Osteoblast (primary cell): ENCODE measurements around the gene TSPAN10. TPM values are rescaled to one million over a fixed set of nuclear protein-coding genes. Genes with fewer than 3 reads are reported as not detected.

Source experiments
- DNase-seq: peaks from one replicate; pipeline ENCODE4 v3.0.0; 2011; ENCODE audit warnings: low spot score, mixed read lengths; ENCODE audit not compliant: insufficient read length; ENCODE audit errors: missing footprints
- H2AFZ ChIP-seq: 2 replicates; pipeline ENCODE4 v1.6.0; 2011; ENCODE audit warnings: mild to moderate bottlenecking, low read length
- H3K27ac ChIP-seq: 2 replicates; pipeline ENCODE4 v1.5.1; 2011; ENCODE audit warnings: mild to moderate bottlenecking, low read depth, low read length, moderate library complexity
- H3K27me3 ChIP-seq: 2 replicates; pipeline ENCODE4 v1.6.0; 2012; ENCODE audit warnings: mild to moderate bottlenecking, control low read depth, inconsistent platforms, low read length, moderate library complexity; ENCODE audit not compliant: insufficient read depth
- H3K36me3 ChIP-seq: 2 replicates; pipeline ENCODE4 v1.5.1; 2011; ENCODE audit warnings: mild to moderate bottlenecking, low read length, control low read depth, moderate library complexity; ENCODE audit not compliant: insufficient read depth
- H3K4me1 ChIP-seq: 2 replicates; pipeline ENCODE4 v1.5.1; 2011; ENCODE audit warnings: mild to moderate bottlenecking, low read length, control low read depth, moderate library complexity; ENCODE audit not compliant: insufficient read depth
- H3K4me2 ChIP-seq: 2 replicates; pipeline ENCODE4 v1.6.0; 2011; ENCODE audit warnings: mild to moderate bottlenecking, low read length; ENCODE audit not compliant: insufficient read depth
- H3K4me3 ChIP-seq: fragments of 200-600 bp; sonication (generic); 3 replicates; pipeline ENCODE4 v1.5.1; 2012; ENCODE audit warnings: mild to moderate bottlenecking, low read length, inconsistent platforms; ENCODE audit not compliant: insufficient read depth
- H3K79me2 ChIP-seq: 2 replicates; pipeline ENCODE4 v1.6.0; 2012; ENCODE audit warnings: mild to moderate bottlenecking, low read length, control low read depth, inconsistent platforms; ENCODE audit not compliant: insufficient read depth
- H3K9me3 ChIP-seq: 2 replicates; pipeline ENCODE4 v1.5.1; 2011; ENCODE audit warnings: low read depth, low read length, control low read depth
- H4K20me1 ChIP-seq: 2 replicates; pipeline ENCODE4 v1.6.0; 2012; ENCODE audit warnings: mild to moderate bottlenecking, low read length, control low read depth; ENCODE audit not compliant: insufficient read depth
- total RNA-seq: library from RNA; depleted of rRNA; stranded (reverse); fragments of >200 nt; gene quantifications from 2 replicates; pipeline ENCODE4 v1.2.3, GENCODE V29; 2012
- TF ChIP-seq, protein P1 (sequence below): IDR thresholded peaks from 2 replicates; pipeline ENCODE4 v1.5.1; 2011; ENCODE audit warnings: mild to moderate bottlenecking, low read depth, low read length, moderate library complexity; ENCODE audit errors: extremely low read depth

TSPAN10 gene
- total RNA-seq, 1 donor = 2.9 TPM

DNA sequence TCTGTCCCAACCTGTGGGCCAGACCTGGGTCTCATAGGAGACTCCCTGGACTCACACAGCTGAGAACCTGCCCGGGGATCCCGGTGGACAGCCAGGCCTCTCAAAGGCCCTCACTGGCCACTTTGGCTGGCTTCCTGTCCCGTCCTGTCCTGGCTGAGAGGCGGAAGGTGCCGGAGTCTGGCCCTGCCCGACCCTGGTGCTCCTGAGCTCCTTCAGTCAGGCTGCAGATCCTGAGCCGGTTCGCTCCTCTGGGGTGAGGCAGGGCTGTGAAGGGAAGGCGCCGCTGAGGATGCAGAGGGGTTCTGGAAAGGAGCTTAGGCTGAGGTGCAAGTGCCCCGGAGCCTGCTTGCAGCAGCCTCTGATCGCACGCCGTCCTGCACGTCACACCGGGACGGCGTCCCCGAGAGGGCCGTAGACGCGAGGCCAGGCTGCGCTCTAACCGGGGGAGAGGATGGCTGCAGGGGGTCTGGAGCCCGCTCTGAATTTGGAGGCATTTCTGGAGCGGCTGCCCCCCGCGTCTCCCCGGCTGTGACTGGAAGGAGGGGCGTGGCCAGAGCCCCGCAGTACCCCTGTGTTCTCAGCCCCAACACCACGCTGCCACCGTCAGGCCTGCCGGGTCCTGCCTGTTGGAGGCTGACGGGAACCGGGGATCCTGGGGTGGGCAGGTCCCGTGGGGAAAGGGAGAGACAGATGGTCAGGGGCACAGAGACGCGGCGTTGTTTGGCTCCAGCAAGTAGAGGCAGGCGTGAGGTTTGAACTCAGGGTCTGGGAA lies 51.0 kb downstream of the TSPAN10 start:
- H4K20me1 ChIP-seq = peaks cover 72% of the 10 kb centered on the region
- TF ChIP-seq, protein P1, sequence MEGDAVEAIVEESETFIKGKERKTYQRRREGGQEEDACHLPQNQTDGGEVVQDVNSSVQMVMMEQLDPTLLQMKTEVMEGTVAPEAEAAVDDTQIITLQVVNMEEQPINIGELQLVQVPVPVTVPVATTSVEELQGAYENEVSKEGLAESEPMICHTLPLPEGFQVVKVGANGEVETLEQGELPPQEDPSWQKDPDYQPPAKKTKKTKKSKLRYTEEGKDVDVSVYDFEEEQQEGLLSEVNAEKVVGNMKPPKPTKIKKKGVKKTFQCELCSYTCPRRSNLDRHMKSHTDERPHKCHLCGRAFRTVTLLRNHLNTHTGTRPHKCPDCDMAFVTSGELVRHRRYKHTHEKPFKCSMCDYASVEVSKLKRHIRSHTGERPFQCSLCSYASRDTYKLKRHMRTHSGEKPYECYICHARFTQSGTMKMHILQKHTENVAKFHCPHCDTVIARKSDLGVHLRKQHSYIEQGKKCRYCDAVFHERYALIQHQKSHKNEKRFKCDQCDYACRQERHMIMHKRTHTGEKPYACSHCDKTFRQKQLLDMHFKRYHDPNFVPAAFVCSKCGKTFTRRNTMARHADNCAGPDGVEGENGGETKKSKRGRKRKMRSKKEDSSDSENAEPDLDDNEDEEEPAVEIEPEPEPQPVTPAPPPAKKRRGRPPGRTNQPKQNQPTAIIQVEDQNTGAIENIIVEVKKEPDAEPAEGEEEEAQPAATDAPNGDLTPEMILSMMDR = no peak
- no peak overlapping the region for H3K27ac ChIP-seq
- H3K36me3 ChIP-seq = peaks cover 74% of the 10 kb centered on the region
- peaks cover 14% of the 10 kb centered on the region for H3K4me1 ChIP-seq
- no peak overlapping the region for H3K4me2 ChIP-seq
- peak; percentile 81 for DNase-seq
- H3K79me2 ChIP-seq = peaks cover 93% of the 10 kb centered on the region
- H3K27me3 ChIP-seq = no peaks in the 10 kb centered on the region
- no peaks in the 10 kb centered on the region for H3K9me3 ChIP-seq
- no peak overlapping the region for H2AFZ ChIP-seq
- H3K4me3 ChIP-seq = no peak overlapping the region

DNA sequence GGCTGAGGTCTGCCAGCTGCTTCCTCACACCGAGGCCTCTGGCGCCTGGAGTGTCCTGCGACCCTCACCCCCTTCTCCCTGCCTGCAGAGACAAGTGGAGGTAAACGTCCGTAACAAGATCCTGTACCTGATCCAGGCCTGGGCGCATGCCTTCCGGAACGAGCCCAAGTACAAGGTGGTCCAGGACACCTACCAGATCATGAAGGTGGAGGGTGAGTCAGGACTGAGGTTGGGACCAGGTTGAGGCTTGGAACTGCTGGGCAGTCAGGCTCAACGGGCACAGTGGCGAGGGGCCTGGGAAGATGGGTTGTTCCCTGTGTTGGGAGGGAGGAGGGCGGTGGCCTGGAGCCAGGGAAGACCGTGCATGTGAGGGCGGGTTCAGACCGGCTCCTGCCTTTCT lies 51.6 kb downstream of the TSPAN10 start:
- peaks cover 79% of the 10 kb centered on the region for H3K36me3 ChIP-seq
- peaks cover 75% of the 10 kb centered on the region for H4K20me1 ChIP-seq

DNA sequence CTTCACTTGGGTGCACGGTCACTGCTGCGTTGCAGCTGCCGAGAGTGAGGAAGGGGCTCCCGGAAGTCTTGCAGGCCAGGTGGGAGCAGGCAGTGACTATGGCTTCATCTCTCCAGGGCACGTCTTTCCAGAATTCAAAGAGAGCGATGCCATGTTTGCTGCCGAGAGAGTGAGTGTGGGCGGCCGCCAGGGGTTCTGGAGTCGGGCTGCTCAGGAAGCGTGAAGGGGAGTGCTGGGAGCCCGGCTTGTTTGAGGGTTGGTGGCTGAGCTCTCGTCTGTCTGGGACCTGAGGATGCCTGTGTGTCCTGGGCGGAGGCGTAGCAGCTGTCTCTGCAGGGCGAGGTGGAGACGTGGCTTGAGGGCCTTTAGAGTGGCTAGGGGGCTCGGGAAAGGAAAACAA lies 53.1 kb downstream of the TSPAN10 start:
- Histone ChIP-seq H3K36me3 (peaks cover 91% of the 10 kb centered on the region), H3K79me2 (peaks cover 92% of the 10 kb centered on the region)

More for the DNA sequence above, 51.6 kb downstream of the TSPAN10 start:
- no peak for DNase-seq
- peaks cover 93% of the 10 kb centered on the region for H3K79me2 ChIP-seq
- H3K4me1 ChIP-seq = peaks cover 14% of the 10 kb centered on the region
- no peak overlapping the region for H3K4me3 ChIP-seq
- H3K27ac ChIP-seq = no peak overlapping the region
- no peaks in the 10 kb centered on the region for H3K27me3 ChIP-seq
- H2AFZ ChIP-seq = no peak overlapping the region
- H3K4me2 ChIP-seq = no peak overlapping the region
- TF ChIP-seq, protein P1 = no peak
- H3K9me3 ChIP-seq = no peaks in the 10 kb centered on the region

DNA sequence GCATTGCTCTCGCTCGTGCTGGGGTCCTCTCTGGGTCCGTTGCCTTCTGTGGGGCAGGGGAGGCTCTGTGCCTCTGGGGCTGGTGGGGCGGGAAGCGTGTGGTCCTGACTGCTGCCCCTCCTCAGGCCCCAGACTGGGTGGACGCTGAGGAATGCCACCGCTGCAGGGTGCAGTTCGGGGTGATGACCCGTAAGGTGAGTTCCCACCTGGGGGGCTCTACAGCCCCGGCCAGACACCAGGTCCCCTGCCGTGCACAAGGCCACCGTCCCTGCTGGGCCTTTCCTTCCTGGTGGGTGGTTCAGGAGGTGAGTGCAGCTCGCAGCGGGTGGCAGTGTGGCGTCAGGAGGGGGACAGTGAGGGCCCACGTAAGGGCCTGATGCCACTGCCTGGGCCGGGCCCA lies 53.6 kb downstream of the TSPAN10 start:
- H3K9me3 ChIP-seq = no peaks in the 10 kb centered on the region
- no peak overlapping the region for H3K4me3 ChIP-seq
- H3K27me3 ChIP-seq = no peaks in the 10 kb centered on the region
- peaks cover 74% of the 10 kb centered on the region for H4K20me1 ChIP-seq
- peaks cover 92% of the 10 kb centered on the region for H3K79me2 ChIP-seq
- TF ChIP-seq, protein P1 = no peak
- H3K4me2 ChIP-seq = no peak overlapping the region
- no peak overlapping the region for H3K27ac ChIP-seq
- H2AFZ ChIP-seq = no peak overlapping the region
- peaks cover 1% of the 10 kb centered on the region for H3K4me1 ChIP-seq
- DNase-seq = peak; percentile 66
- peaks cover 91% of the 10 kb centered on the region for H3K36me3 ChIP-seq

More for the DNA sequence above, 53.1 kb downstream of the TSPAN10 start:
- Histone ChIP-seq H3K4me3 (no peak overlapping the region), H3K27me3 (no peaks in the 10 kb centered on the region), H2AFZ (no peak overlapping the region), H3K27ac (no peak overlapping the region), H3K4me1 (peaks cover 6% of the 10 kb centered on the region), H4K20me1 (peaks cover 74% of the 10 kb centered on the region), H3K9me3 (no peaks in the 10 kb centered on the region), H3K4me2 (no peak overlapping the region)
- DNase-seq = no peak
- TF ChIP-seq, protein P1 = no peak
